Endothelial cell of umbilical vein (primary cell): ENCODE measurements around the gene GARIN5A. TPM values are rescaled to one million over a fixed set of nuclear protein-coding genes. Genes with fewer than 3 reads are reported as not detected.

ENCODE experiments used
- BruUV-seq: library from RNA; stranded (reverse); fragments of 400-500 nt; replicated peaks from 2 replicates; lab custom pipeline; 2021; lab: Mats Ljungman, UMichigan
- CTCF ChIA-PET: fragments of 300-600, 350-600 bp; sonication (Branson Sonifier 250); formaldehyde crosslinking; loops from one replicate; lab custom pipeline; 2021; ENCODE audit warnings: antibody characterized with exemption, inconsistent platforms; lab: Charles Lee
- POLR2A ChIA-PET: fragments of 300-600, 350-600 bp; sonication (Branson Sonifier 250); formaldehyde crosslinking; loops from one replicate; lab custom pipeline; 2021; ENCODE audit warnings: antibody characterized with exemption, inconsistent platforms; lab: Charles Lee
- DNase-seq: peaks from one replicate; pipeline ENCODE4 v3.0.0-alpha.2; 2011; ENCODE audit warnings: low read depth, low spot score
- FAIRE-seq: peaks from 2 replicates; lab custom pipeline; 2011; peaks lifted over from hg19 to GRCh38; lab: Jason Lieb, UNC
- H2AFZ ChIP-seq: 2 replicates; pipeline ENCODE4 v1.6.0; 2012; ENCODE audit warnings: low read depth, low read length, control low read depth, inconsistent platforms
- H3K27ac ChIP-seq: 2 replicates; pipeline ENCODE4 v1.5.1; 2011; ENCODE audit warnings: low read depth, mild to moderate bottlenecking, control low read depth, low read length, moderate library complexity; ENCODE audit not compliant: insufficient read depth
- H3K27me3 ChIP-seq, 2 experiments: 2 replicates each; pipeline versions ENCODE4 v1.6.0 to v1.6.1; 2011; ENCODE audit warnings: low read length in 2 of 2, mixed read lengths in 1 of 2; ENCODE audit not compliant: control insufficient read depth in 2 of 2, insufficient read depth in 2 of 2
- H3K36me3 ChIP-seq, 2 experiments: 2 replicates in 1 of 2; 3 replicates in 1 of 2; pipeline ENCODE4 v1.5.1; 2011; ENCODE audit warnings: low read length in 2 of 2, mild to moderate bottlenecking in 1 of 2, moderate library complexity in 1 of 2; ENCODE audit not compliant: control insufficient read depth in 2 of 2, insufficient read depth in 2 of 2; ENCODE audit errors: extremely low read depth in 1 of 2
- H3K4me1 ChIP-seq: 3 replicates; pipeline ENCODE4 v1.5.1; 2011; ENCODE audit warnings: mild to moderate bottlenecking, low read length; ENCODE audit not compliant: control insufficient read depth, insufficient read depth; ENCODE audit errors: extremely low read depth
- H3K4me2 ChIP-seq: 2 replicates; pipeline ENCODE4 v1.6.1; 2011; ENCODE audit warnings: low read length, control low read depth, mixed read lengths; ENCODE audit not compliant: insufficient read depth
- H3K4me3 ChIP-seq, 3 experiments: fragments of 200-600 bp in 1 of 3; sonication (generic), shearing (Covaris generic) in 1 of 3; replicated peaks in 1 of 3; 2 replicates each; pipeline ENCODE4 v1.5.1; 2011 to 2016; ENCODE audit warnings: control low read depth in 3 of 3, low read length in 3 of 3, mild to moderate bottlenecking in 2 of 3, inconsistent platforms in 1 of 3, low read depth in 1 of 3, moderate library complexity in 1 of 3; ENCODE audit not compliant: insufficient read depth in 1 of 3
- H3K79me2 ChIP-seq: 2 replicates; pipeline ENCODE4 v1.6.0; 2012; ENCODE audit warnings: low read length, inconsistent platforms; ENCODE audit not compliant: control insufficient read depth, insufficient read depth
- H3K9ac ChIP-seq: replicated peaks from 2 replicates; pipeline ENCODE3; 2011; ENCODE audit warnings: low read length, control low read depth; ENCODE audit not compliant: insufficient read depth; ENCODE audit errors: extremely low read depth
- H3K9me1 ChIP-seq: replicated peaks from 3 replicates; pipeline ENCODE4 v1.6.0; 2011; ENCODE audit warnings: mild to moderate bottlenecking, low read length; ENCODE audit not compliant: control insufficient read depth, insufficient read depth; ENCODE audit errors: extremely low read depth
- H3K9me3 ChIP-seq: replicated peaks from 2 replicates; pipeline ENCODE4 v1.5.1; 2012; ENCODE audit warnings: low read length, inconsistent platforms; ENCODE audit not compliant: control insufficient read depth, insufficient read depth
- H4K20me1 ChIP-seq: replicated peaks from 2 replicates; pipeline ENCODE3; 2011; ENCODE audit warnings: mild to moderate bottlenecking, low read length; ENCODE audit not compliant: control insufficient read depth, insufficient read depth; ENCODE audit errors: extremely low read depth
- CTCF ChIP-seq, 2 donors: IDR thresholded peaks; 1 replicate in 1 of 2; 2 replicates in 1 of 2; pipeline ENCODE4 v1.5.1; 2011; ENCODE audit warnings: low read length in 2 of 2, mild to moderate bottlenecking in 2 of 2, moderate library complexity in 2 of 2, control low read depth in 1 of 2, inconsistent platforms in 1 of 2, low read depth in 1 of 2; ENCODE audit not compliant: insufficient read depth in 1 of 2; ENCODE audit errors: extremely low read depth in 1 of 2
- EZH2 ChIP-seq: IDR thresholded peaks from 2 replicates; pipeline ENCODE4 v1.6.1; 2012; ENCODE audit warnings: borderline replicate concordance, low read depth, mild to moderate bottlenecking, moderate library complexity, low read length, inconsistent platforms; ENCODE audit not compliant: severe bottlenecking
- FOS ChIP-seq: IDR thresholded peaks from 2 replicates; pipeline ENCODE4 v1.6.1; 2011; ENCODE audit warnings: mild to moderate bottlenecking, low read length, moderate library complexity, borderline replicate concordance; ENCODE audit not compliant: insufficient read depth
- GATA2 ChIP-seq: IDR thresholded peaks from 2 replicates; pipeline ENCODE4 v1.7.0; 2011; ENCODE audit warnings: low read depth, mild to moderate bottlenecking, moderate library complexity, mixed read lengths, low read length; ENCODE audit not compliant: insufficient read length, insufficient read depth
- MAX ChIP-seq: IDR thresholded peaks from 2 replicates; pipeline ENCODE4 v1.6.1; 2011; ENCODE audit not compliant: insufficient read depth, insufficient read length
- POLR2A ChIP-seq: IDR thresholded peaks from 2 replicates; pipeline ENCODE4 v1.6.1; 2012; ENCODE audit warnings: low read depth, mild to moderate bottlenecking, control low read depth, low read length
- POLR2AphosphoS5 ChIP-seq: IDR thresholded peaks from 2 replicates; pipeline ENCODE4 v1.6.1; 2012; ENCODE audit warnings: low read depth, mild to moderate bottlenecking, control low read depth, low read length, moderate library complexity; ENCODE audit not compliant: insufficient read depth
- dilution Hi-C: fragments of 300-500 bp; cut with MboI; formaldehyde crosslinking; loops from one replicate; pipeline ENCODE4 v1.15.0; 2019; ENCODE audit warnings: low sequenced_read_pairs; ENCODE audit not compliant: extremely low pct_ligation_motif_present
- intact Hi-C: fragments of 100-400 bp; cut with micrococcal nuclease; formaldehyde crosslinking; loops from one replicate; pipeline ENCODE4 v1.10.0; 2022
- polyA plus RNA-seq, 4 experiments: library from polyadenylated mRNA; depleted of rRNA in 3 of 4; stranded (reverse) in 3 of 4; unstranded in 1 of 4; fragments of >200 nt; gene quantifications; 2 replicates each; pipeline versions ENCODE4 v1.2.1 to v1.2.3, GENCODE V29; 2011 to 2012; ENCODE audit warnings: missing spikeins in 1 of 4
- total RNA-seq: library from RNA; stranded (reverse); gene quantifications from 2 replicates; pipeline ENCODE4 v1.2.3, GENCODE V29; 2021

Gene GARIN5A
- total and polyA plus RNA-seq, 2 donors (not counting 3 experiments of a cell fraction or from before 2014, with no cell fraction given) = 0.44 to 0.76 TPM

GRCh38 chr19:50498219-50499056, 21.8 kb upstream of the GARIN5A start:
- BruUV-seq = no TSS peak
- Histone ChIP-seq H3K79me2 (no peaks in the 10 kb centered on the region), H4K20me1 (no peaks in the 10 kb centered on the region), H3K36me3 (no peaks in the 10 kb centered on the region), H3K9me1 (no peaks in the 10 kb centered on the region), H3K4me3 (no peak overlapping the region), H3K9ac (no peak overlapping the region), H3K4me1 (no peaks in the 10 kb centered on the region), H3K4me2 (no peak overlapping the region), H3K27ac (no peak overlapping the region), H2AFZ (no peak overlapping the region), H3K9me3 (no peaks in the 10 kb centered on the region), H3K27me3 (no peaks in the 10 kb centered on the region)
- TF ChIP-seq MAX (no peak), CTCF (IDR thresholded peaks at IDR 0.05; ENCODE audit: extremely low read depth in 1 of 2, insufficient read depth in 1 of 2, low read depth in 1 of 2, low read length in 2 of 2) (no peak), FOS (no peak), GATA2 (no peak), POLR2AphosphoS5 (no peak), POLR2A (no peak), EZH2 (no peak)
- dilution Hi-C loops (no loop called here), intact Hi-C loops (no loop called here)
- DNase-seq (no peak), FAIRE-seq (no peak)
- ChIA-PET POLR2A (no interaction called here), CTCF (no interaction called here)
